Mononuclear cell (primary cell): Measurements from ENCODE around the gene ATP8A1. TPM values are rescaled to one million over a fixed set of nuclear protein-coding genes. Genes with fewer than 3 reads are reported as not detected.
"Not testable (repeated sequence)": the region's sequence is repeated elsewhere in the genome, so short reads cannot be mapped to it uniquely, and the experiment has no call there.

Experiments used
- H3K27me3 ChIP-seq: 2 replicates; pipeline ENCODE4 v1.6.0; 2011; ENCODE audit warnings: low read length, control low read depth; ENCODE audit not compliant: insufficient read depth
- H3K4me1 ChIP-seq: 2 replicates; pipeline ENCODE4 v1.5.1; 2011; ENCODE audit warnings: mild to moderate bottlenecking, low read length, control low read depth; ENCODE audit not compliant: insufficient read depth
- H3K4me3 ChIP-seq: 2 replicates; pipeline ENCODE4 v1.5.1; 2011; ENCODE audit warnings: mild to moderate bottlenecking, low read length, moderate library complexity
- H3K9me3 ChIP-seq: 2 replicates; pipeline ENCODE4 v1.5.1; 2011; ENCODE audit warnings: low read depth, mild to moderate bottlenecking, control low read depth, low read length
- total RNA-seq: library from RNA; depleted of rRNA; stranded (reverse); fragments of >200 nt; gene quantifications from one replicate; pipeline ENCODE4 v1.2.3, GENCODE V29; 2012

Gene ATP8A1
- total RNA-seq, 1 donor: 157 TPM

DNA sequence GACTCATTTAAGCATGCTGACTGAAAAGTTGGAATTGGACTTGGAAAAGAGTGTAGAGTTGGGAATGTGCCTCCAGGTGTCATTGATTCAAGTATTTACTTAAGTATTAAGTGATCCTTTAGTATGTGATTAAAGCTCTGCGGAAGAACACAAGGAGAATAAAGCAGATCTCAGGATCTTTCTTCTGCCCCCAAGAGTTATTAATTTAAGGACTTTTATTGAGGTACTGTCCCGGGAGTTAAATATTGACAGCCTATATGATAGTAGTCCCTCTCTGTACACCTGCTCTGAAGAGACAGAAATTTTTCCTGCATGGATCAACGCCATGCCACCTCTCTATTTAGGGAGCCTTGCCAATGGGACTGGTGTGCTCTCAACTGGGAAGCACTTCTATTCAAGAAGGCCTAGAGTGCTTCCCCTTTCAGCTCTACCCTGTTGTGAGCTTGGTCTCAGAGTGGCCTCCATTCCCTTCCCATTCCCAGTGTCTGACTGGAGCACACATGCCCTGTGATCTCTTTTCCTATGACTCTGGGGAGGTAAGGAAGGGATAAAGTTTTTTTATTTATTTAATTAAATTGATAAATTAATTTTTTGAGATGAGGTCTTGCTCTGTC lies 183.7 kb downstream of the ATP8A1 start:
- H3K4me1 ChIP-seq: no peaks in the 10 kb centered on the region
- no peaks in the 10 kb centered on the region for H3K27me3 ChIP-seq
- H3K4me3 ChIP-seq: no peak overlapping the region
- no peaks in the 10 kb centered on the region for H3K9me3 ChIP-seq

DNA sequence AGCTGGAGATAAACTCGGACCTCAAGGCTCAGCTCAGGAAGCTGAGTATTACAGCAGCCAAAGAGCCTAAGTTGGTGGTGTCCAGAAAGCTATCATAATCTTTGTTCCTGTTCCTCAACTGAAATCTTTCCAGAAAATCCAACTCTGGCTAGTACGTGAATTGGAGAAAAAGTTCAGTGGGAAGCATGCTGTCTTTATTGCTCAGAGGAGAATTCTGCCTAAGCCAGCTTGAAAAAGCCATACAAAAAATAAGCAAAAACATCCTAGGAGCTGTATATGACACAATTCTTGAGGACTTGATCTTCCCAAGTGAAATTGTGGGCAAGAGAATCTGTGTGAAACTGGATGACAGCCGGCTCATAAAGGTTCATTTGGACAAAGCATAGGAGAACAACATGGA lies 185.0 kb downstream of the ATP8A1 start:
- Histone ChIP-seq H3K9me3 (no peaks in the 10 kb centered on the region), H3K27me3 (no peaks in the 10 kb centered on the region), H3K4me1 (no peaks in the 10 kb centered on the region), H3K4me3 (no peak overlapping the region)

DNA sequence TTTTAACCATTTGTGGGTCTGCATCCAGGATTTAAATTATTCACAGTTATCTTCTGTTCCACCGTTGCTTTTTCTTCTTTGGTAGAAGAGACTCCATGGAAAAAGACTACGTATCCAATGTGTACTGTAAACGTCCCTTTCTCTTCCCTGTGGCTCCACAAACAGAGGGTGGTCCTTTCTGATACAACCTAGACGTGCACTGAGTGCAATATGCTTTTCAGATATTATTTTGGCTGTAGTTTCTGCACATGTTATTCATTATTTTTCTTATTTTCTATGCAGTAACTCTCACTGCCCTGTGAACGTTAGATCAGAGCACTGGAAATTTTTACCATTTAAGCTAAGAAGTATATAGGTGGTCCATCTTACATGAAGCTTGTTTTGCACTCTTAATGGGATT lies 186.9 kb downstream of the ATP8A1 start:
- Histone ChIP-seq H3K9me3 (no peaks in the 10 kb centered on the region), H3K27me3 (no peaks in the 10 kb centered on the region), H3K4me3 (no peak overlapping the region), H3K4me1 (no peaks in the 10 kb centered on the region)

DNA sequence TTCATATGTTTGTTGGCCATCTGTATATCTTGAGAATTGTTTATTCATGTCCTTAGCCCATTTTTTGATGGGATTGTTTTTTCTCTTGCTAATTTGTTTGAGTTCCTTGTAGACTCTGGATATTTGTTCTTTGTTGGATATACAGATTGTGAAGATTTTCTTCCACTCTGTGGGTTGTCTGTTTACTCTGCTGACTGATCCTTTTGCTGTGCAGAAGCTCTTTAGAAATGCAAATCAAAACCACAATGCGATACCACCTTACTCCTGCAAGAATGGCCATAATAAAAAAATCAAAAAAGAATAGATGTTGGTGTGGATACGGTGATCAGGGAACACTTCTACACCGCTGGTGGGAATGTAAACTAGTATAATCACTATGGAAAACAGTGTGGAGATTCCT lies 189.1 kb downstream of the ATP8A1 start:
- not testable (repeated sequence) for H3K9me3 ChIP-seq, H3K4me3 ChIP-seq

DNA sequence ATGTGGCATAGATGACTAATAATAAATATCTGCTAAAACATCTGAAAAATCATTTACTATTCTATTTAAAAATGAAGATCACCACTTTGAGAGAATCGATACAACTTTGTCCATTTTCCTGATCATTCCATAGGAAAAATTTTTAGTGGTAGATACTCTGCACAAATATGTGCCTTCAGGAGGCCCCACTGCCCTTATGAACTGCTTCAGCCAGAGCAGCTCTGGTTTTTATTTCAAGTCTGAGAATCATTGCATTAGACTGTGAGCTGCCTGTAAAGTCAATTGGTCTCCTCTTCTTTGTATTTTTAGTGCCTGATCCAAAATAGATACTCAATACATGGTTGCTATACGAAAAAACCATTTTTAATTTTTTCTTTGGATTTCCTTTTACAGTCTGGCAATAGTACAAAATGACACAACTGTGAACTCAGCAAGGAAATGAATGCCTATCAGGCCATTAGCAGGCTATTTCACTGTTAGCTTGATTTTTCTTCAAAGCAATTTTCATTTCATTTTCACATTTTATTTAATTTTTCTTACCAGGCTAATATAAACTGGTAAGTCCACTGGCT lies 190.5 kb downstream of the ATP8A1 start:
- Histone ChIP-seq H3K9me3 (no peaks in the 10 kb centered on the region), H3K4me3 (no peak overlapping the region), H3K4me1 (no peaks in the 10 kb centered on the region), H3K27me3 (no peaks in the 10 kb centered on the region)

More for the DNA sequence above, 189.1 kb downstream of the ATP8A1 start:
- H3K4me1 ChIP-seq, H3K27me3 ChIP-seq: not testable (repeated sequence)

DNA sequence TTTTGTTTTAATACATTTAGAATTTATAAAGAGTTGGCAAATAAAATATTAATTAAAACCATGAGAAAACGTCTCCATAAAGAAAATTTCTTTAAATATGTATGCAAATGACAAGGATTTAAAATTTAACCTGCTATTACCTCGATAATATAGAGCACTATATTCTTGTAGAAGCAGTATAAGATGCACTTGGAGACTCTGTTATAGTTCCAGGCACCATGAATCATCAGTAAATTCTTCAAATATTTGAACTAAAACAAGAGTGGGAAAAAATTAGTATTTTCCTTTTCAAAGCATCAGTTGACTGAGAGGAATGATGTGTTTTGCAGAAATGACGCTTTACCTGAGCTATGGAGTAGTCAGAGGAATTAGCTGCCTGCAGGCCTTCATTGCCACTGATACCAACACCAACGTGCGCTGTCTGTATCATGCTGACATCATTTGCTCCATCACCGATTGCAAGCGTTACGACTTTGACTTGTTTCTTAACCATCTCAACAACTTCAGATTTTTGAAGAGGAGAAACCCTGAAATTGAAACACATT lies 192.3 kb downstream of the ATP8A1 start:
- H3K4me1 ChIP-seq: no peaks in the 10 kb centered on the region
- no peaks in the 10 kb centered on the region for H3K9me3 ChIP-seq
- no peak overlapping the region for H3K4me3 ChIP-seq
- H3K27me3 ChIP-seq: no peaks in the 10 kb centered on the region

DNA sequence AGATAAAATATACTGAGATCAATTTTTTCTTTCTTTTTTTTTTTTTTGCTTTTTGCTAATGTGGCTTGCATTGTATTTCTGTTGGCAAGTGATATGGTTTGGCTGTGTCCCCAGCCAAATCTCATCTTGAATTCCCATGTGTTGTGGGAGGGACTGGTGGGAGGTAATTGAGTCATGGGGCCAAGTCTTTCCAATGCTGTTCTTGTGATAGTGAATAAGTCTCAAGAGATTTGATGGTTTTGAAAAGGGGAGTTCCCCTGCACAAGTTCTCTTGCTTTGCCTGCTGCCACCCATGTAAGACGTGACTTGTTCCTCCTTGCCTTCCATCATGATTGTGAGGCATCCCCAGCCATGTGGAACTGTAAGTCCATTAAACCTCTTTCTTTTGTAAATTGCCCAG lies 195.7 kb downstream of the ATP8A1 start:
- H3K9me3 ChIP-seq, H3K4me1 ChIP-seq, H3K27me3 ChIP-seq, H3K4me3 ChIP-seq: not testable (repeated sequence)

DNA sequence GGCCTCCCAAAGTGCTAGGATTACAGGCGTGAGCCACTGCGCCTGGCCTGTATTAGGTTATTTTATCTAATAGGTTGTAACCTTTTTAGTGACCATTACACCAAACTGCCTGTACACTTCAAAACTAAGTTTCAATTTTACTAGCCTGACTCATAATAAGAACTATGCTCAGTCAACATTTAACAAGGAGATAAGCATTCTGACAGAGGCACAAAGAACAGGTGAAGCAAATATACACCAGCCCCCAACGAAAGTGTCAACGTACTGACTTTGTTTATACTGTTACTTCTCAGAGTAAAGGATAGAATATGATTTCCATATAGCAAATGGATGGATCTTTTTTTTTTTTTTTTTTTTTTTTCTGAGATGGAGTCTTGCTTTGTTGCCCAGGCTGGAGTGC lies 196.9 kb downstream of the ATP8A1 start:
- no peaks in the 10 kb centered on the region for H3K9me3 ChIP-seq

DNA sequence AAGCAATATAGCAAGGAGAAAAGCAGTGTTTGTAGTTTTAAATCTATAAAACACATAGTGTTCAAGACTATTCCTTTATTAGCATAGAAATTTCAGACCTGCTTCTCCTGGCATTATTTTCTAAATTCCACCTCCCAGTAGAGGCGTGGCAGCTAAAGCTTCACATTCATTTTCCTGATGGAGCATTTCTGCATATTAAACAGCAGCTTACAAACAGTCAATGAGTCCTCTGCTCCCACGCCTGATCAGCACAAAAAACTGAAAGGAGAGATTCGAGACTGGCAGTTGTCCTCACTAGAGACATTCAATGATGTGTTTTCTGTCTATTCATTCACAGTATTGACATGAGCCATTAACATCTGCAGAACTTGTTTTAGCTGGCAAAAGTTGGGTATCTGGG lies 198.2 kb downstream of the ATP8A1 start:
- no peaks in the 10 kb centered on the region for H3K9me3 ChIP-seq
- H3K4me3 ChIP-seq: no peak overlapping the region
- no peaks in the 10 kb centered on the region for H3K4me1 ChIP-seq
- no peaks in the 10 kb centered on the region for H3K27me3 ChIP-seq

More for the DNA sequence above, 196.9 kb downstream of the ATP8A1 start:
- no peaks in the 10 kb centered on the region for H3K4me1 ChIP-seq
- H3K27me3 ChIP-seq: no peaks in the 10 kb centered on the region
- no peak overlapping the region for H3K4me3 ChIP-seq

DNA sequence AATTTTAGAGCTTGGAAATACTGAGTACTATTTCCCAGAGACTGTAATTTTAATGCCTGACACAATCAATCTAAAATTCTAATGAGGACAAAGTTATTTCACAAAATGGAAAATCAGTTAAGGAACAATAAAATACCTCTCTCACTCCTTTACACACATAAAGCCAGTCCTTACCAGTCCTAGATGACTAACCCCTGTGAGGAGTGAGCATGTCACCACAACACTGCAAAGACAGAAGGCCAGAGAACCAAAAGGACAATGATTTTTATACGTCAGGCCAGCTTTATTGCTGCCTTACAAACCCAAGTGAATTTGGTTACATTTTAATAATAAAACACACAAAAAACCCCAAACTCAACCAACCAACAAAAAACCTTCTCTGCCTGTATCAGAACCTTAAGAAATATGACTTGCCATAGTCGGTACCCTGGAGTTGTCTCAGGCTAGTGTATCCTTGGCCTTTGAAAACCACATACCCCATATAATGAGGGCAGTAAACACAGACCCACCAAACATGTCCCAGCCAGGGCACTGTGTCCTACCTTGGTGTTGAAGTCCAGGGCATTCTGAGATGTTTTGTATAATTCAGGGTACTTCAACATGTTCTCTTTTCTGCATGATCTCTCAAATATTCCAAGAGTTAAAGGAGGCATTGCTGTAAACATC lies 202.0 kb downstream of the ATP8A1 start:
- H3K4me1 ChIP-seq: no peaks in the 10 kb centered on the region
- H3K9me3 ChIP-seq: no peaks in the 10 kb centered on the region
- H3K27me3 ChIP-seq: no peaks in the 10 kb centered on the region
- H3K4me3 ChIP-seq: no peak overlapping the region

DNA sequence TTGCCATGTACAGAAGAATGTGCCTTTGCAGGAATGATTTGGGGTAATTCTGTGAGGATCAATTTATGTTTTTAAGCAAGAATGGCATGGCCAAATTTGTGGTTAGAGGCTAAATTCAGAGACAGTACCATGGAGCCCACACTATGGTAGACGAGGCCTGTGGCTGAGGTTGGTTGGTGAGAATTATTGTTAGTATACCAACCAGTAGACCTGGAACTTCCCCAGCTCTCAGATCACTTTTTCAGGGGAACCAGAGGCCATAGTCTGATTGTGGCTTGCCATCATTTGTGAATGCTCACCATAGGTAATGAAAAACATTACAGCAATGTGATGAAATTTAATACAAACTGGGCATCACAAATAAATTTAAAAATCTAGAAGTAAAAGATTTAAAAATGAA lies 203.3 kb downstream of the ATP8A1 start:
- Histone ChIP-seq H3K4me1 (no peaks in the 10 kb centered on the region), H3K4me3 (no peak overlapping the region), H3K9me3 (no peaks in the 10 kb centered on the region), H3K27me3 (no peaks in the 10 kb centered on the region)

DNA sequence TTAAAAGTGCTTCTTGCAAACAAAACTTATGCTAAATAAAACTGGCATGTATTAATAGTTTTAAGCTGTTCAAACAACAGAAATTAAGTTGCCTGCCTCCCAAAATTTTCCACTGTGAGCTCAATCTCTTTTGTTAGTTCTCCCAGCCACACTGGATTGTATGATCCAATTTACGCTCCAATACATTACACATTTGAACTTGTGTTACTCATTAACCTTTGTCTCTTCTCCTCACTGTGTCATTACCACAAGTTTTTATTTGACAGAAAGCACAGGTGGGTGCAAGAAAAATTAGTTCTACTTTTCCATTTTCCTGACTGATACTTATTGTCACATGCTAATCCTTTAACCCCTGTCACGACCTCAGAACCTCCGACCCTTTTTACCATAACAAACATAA lies 204.1 kb downstream of the ATP8A1 start:
- no peaks in the 10 kb centered on the region for H3K27me3 ChIP-seq
- no peaks in the 10 kb centered on the region for H3K4me1 ChIP-seq
- no peaks in the 10 kb centered on the region for H3K9me3 ChIP-seq
- no peak overlapping the region for H3K4me3 ChIP-seq

DNA sequence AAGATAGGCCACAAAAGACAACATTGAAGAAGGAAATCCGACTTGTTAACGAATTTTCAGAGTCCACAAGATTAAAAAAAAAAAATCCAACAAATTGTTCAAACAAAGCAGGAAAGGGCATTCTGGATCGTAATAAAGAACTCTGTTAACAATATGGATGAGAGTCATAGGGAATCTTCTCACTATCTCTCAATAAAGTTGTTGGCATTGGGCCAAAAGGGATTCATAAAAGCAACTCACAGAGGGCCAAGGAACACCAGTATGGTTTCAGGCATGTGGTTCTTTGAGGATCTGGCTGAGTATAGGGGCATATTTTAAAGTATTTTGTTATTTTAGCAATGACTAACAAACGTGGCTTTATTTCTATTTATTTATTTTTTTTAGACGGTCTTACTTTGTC lies 210.1 kb downstream of the ATP8A1 start:
- Histone ChIP-seq H3K27me3 (no peaks in the 10 kb centered on the region), H3K4me1 (no peaks in the 10 kb centered on the region), H3K9me3 (no peaks in the 10 kb centered on the region), H3K4me3 (no peak overlapping the region)

DNA sequence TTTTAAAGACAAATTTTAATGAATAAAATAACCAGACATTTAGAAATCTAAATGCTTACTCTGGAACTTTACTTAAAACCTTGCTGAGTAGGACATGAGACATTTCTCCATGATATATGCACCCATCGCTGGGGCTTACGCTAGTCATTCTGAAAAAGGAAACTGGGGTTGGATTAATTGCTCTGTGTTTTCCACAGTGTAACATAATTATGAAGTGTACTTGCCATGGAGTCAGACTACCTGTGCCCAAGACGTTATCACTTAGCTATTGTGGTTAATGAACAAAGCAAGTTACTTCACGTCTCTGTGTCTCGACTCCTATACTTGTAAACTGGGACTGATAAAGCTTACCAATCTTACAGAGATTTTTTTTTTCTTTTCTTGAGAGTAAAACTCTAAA lies 211.9 kb downstream of the ATP8A1 start:
- Histone ChIP-seq H3K27me3 (no peaks in the 10 kb centered on the region), H3K4me1 (no peaks in the 10 kb centered on the region), H3K9me3 (no peaks in the 10 kb centered on the region), H3K4me3 (no peak overlapping the region)

DNA sequence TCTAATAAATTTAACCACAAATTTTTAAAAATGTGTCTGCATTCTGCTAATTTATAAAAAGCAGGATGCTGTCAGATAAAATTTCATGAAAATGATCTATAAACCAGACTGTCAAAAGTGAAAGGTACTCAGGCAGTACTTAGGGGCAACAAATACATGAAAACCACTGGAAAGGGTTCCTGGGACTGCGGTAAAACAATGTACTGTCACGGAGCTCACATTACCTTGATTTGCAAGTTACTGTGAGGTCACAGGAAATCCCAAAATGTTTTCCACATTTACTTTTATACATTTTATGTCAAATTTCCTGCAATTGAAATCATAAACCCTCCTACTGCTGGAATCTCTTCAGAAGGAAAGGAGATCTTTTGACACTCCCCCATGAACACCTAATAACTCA lies 214.3 kb downstream of the ATP8A1 start:
- H3K4me3 ChIP-seq: no peak overlapping the region

DNA sequence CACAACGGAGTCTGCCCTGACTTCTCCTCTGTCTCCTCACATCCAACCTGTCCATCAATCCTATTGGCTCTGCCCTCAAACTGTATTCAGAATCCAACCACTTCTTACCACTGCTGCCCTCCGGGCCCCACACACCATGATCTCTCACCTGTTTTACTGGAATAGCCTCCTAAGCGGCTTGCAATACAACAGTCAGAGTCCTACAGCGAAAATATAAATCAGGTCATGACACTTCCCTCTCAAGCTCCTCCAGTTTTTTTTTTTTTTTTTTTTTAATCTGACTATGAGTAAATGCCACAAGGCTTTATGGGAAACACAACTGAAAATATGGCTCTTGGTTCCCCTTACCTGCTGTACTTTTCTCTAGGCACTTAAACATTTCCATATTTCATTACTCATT lies 216.8 kb downstream of the ATP8A1 start:
- no peaks in the 10 kb centered on the region for H3K4me1 ChIP-seq
- no peak overlapping the region for H3K4me3 ChIP-seq
- H3K9me3 ChIP-seq: no peaks in the 10 kb centered on the region
- no peaks in the 10 kb centered on the region for H3K27me3 ChIP-seq

More for the DNA sequence above, 214.3 kb downstream of the ATP8A1 start:
- Histone ChIP-seq H3K27me3 (no peaks in the 10 kb centered on the region), H3K9me3 (no peaks in the 10 kb centered on the region), H3K4me1 (no peaks in the 10 kb centered on the region)
